Lung (tissue), 12 donors: ENCODE measurements around the gene SETBP1. TPM values are rescaled to one million over a fixed set of nuclear protein-coding genes. Genes with fewer than 3 reads are reported as not detected.

Source experiments
- ATAC-seq: fragments of 200-7000 bp; cut with Tn5 transposase; one replicate; pipeline ENCODE4 v1.9.1; 2020; ENCODE audit warnings: moderate number of reproducible peaks; ENCODE audit not compliant: insufficient read depth, low FRiP score
- DNase-seq, 3 donors: peaks; one replicate each; pipeline ENCODE4 v3.0.0-alpha.2; 2013 to 2017
- H3K27ac ChIP-seq, 2 donors: one replicate each; pipeline ENCODE4 v1.5.1; 2013; ENCODE audit warnings: mild to moderate bottlenecking in 2 of 2, moderate library complexity in 2 of 2, control low read depth in 1 of 2, inconsistent platforms in 1 of 2, low read depth in 1 of 2, low read length in 1 of 2
- H3K27me3 ChIP-seq, 3 donors: one replicate each; pipeline ENCODE4 v1.5.1; 2013; ENCODE audit warnings: low read length in 2 of 3; ENCODE audit not compliant: control insufficient read depth in 3 of 3, insufficient read depth in 3 of 3
- H3K36me3 ChIP-seq, 4 donors: one replicate each; pipeline ENCODE4 v1.5.1; 2013; ENCODE audit warnings: low read length in 4 of 4, mild to moderate bottlenecking in 1 of 4, moderate library complexity in 1 of 4; ENCODE audit not compliant: control insufficient read depth in 4 of 4, insufficient read depth in 4 of 4
- H3K4me1 ChIP-seq, 5 donors: one replicate each; pipeline ENCODE4 v1.5.1; 2013; ENCODE audit warnings: low read length in 5 of 5, mild to moderate bottlenecking in 2 of 5, moderate library complexity in 1 of 5; ENCODE audit not compliant: control insufficient read depth in 5 of 5, insufficient read depth in 5 of 5
- H3K4me3 ChIP-seq: one replicate; pipeline ENCODE4 v1.5.1; 2013; ENCODE audit warnings: mild to moderate bottlenecking, control low read depth, moderate library complexity
- H3K9ac ChIP-seq, 2 donors: one replicate each; pipeline ENCODE4 v1.5.1; 2013; ENCODE audit warnings: low read length in 2 of 2, control low read depth in 1 of 2; ENCODE audit not compliant: insufficient read depth in 1 of 2
- H3K9me3 ChIP-seq, 4 donors: one replicate each; pipeline ENCODE4 v1.5.1; 2013; ENCODE audit warnings: low read length in 3 of 4, mild to moderate bottlenecking in 1 of 4, moderate library complexity in 1 of 4; ENCODE audit not compliant: control insufficient read depth in 4 of 4, insufficient read depth in 3 of 4
- WGBS, 2 donors: extraction: QIAGEN DNeasy Blood & Tissue Kit; methylation state at CpG; one replicate each; pipeline ENCODE4 v1.1.7; 2013; 5-methylcytosine and 5-hydroxymethylcytosine counted together
- polyA plus RNA-seq, 2 donors: library from polyadenylated mRNA; stranded (reverse); fragments of 200-250 nt; gene quantifications; one replicate each; pipeline ENCODE4 v1.2.1, GENCODE V29; 2013
- total RNA-seq, 2 donors: library from RNA; depleted of rRNA in 1 of 2; stranded (reverse); fragments of >200 nt in 1 of 2; gene quantifications; one replicate each; pipeline ENCODE4 v1.2.1, GENCODE V29; 2014 to 2021
- TF ChIP-seq, protein P1 (sequence below): IDR thresholded peaks from 2 replicates; pipeline ENCODE4 v1.5.1; 2012; ENCODE audit warnings: mild to moderate bottlenecking; ENCODE audit errors: control extremely low read depth, extremely low read depth
- donor health status: control.
- donor health status: control.
- donor health status: Bipolar disorder and iron deficiency.
- donor health status: healthy.
- donor health status: DM: yes; HTN: yes; CAD: no.

SETBP1 gene
- total and polyA plus RNA-seq, 4 donors: 1.6 to 43.8 (median 16.6) TPM

DNA sequence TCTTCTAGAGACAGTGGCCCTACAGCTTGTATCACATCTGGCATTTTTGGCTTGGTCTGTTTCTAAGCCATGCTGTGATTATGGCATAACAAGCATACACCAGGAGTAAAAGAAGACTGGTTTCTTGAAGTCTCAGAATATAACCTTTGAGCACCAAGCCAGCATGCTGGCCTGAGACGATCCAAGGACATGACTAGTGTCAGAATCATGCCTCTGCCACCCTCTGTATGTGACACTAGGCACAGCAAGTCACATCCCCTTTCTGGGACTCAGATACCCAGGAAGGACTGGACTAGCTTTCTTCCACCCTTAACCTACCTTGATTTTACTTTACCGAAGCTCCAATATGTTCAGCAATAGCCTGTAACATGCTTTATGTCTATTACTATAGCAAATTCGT is 345.5 kb downstream of the SETBP1 start:
- TF ChIP-seq, protein P1, sequence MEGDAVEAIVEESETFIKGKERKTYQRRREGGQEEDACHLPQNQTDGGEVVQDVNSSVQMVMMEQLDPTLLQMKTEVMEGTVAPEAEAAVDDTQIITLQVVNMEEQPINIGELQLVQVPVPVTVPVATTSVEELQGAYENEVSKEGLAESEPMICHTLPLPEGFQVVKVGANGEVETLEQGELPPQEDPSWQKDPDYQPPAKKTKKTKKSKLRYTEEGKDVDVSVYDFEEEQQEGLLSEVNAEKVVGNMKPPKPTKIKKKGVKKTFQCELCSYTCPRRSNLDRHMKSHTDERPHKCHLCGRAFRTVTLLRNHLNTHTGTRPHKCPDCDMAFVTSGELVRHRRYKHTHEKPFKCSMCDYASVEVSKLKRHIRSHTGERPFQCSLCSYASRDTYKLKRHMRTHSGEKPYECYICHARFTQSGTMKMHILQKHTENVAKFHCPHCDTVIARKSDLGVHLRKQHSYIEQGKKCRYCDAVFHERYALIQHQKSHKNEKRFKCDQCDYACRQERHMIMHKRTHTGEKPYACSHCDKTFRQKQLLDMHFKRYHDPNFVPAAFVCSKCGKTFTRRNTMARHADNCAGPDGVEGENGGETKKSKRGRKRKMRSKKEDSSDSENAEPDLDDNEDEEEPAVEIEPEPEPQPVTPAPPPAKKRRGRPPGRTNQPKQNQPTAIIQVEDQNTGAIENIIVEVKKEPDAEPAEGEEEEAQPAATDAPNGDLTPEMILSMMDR: no peak
- H3K4me3 ChIP-seq: no peak overlapping the region
- peaks cover 0 to 6% (median 0%) of the 10 kb centered on the region in 5 donors for H3K4me1 ChIP-seq
- H3K27ac ChIP-seq: no peak overlapping the region
- ATAC-seq (no peak), DNase-seq (no peak)
- H3K9ac ChIP-seq: no peak overlapping the region
- peaks cover 0 to 1% (median 0%) of the 10 kb centered on the region in 4 donors for H3K36me3 ChIP-seq
- H3K9me3 ChIP-seq: no peaks in the 10 kb centered on the region
- WGBS, 2 donors: 81 to 92% methylated on average over 3 of the region's 3 CpGs
- no peaks in the 10 kb centered on the region for H3K27me3 ChIP-seq

DNA sequence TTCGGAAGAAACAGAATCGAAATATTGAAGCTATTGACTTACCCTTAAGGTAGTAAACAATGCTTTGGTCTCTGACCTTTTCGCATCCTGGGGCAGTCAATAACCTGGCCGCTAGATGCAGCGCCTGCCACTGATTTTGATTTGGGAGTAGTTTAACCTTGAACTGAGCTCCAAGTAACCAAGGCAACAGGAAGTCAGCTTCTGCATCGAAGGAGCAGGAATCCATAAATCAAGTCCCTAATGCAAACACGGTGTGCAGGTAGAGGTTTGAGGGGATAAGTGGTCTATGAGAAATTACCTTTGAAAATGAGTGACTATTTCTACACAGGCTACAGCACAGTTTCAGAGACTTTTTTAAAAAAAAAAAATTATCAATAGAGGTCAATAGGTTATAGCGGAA is 353.5 kb downstream of the SETBP1 start:
- Histone ChIP-seq H3K36me3 (peaks cover 0 to 7% (median under 1%) of the 10 kb centered on the region in 4 donors), H3K4me3 (no peak overlapping the region), H3K4me1 (no peaks in the 10 kb centered on the region), H3K27ac (no peak overlapping the region), H3K9ac (no peak overlapping the region), H3K27me3 (no peaks in the 10 kb centered on the region), H3K9me3 (peaks cover 0 to 1% (median 0%) of the 10 kb centered on the region in 4 donors)
- ATAC-seq: no peak
- DNase-seq: no peak
- WGBS, 2 donors: 83 to 84% methylated on average over 8 of the region's 8 CpGs
- TF ChIP-seq, protein P1: no peak

DNA sequence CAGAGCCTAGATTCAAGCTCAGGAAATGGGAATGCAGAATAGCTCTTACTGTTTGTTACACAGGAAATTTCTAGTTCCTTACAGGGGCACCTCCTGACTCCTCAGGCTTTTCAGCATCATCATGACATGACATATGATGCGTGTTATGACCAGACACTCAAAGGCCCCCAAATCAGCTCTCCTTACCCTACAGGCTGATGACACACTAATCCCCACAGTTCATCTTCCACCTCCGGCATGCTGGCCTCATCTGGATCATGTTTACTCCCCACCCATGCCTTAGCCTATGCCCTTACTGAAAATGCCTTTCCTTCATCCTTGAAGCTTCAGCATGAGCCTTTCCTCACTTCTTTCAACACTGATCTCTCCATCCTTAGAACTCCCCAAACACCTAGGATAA is 356.9 kb downstream of the SETBP1 start:
- ATAC-seq: no peak
- H3K4me3 ChIP-seq: no peak overlapping the region
- peaks cover 0 to 13% (median 5%) of the 10 kb centered on the region in 4 donors for H3K36me3 ChIP-seq
- no peak overlapping the region for H3K27ac ChIP-seq
- no peaks in the 10 kb centered on the region for H3K27me3 ChIP-seq
- no peak for DNase-seq
- TF ChIP-seq, protein P1: no peak
- H3K9me3 ChIP-seq: peaks cover 0 to 1% (median 0%) of the 10 kb centered on the region in 4 donors
- WGBS, 2 donors: 98% methylated on average over 2 of the region's 2 CpGs
- H3K9ac ChIP-seq: no peak overlapping the region
- H3K4me1 ChIP-seq: no peaks in the 10 kb centered on the region

DNA sequence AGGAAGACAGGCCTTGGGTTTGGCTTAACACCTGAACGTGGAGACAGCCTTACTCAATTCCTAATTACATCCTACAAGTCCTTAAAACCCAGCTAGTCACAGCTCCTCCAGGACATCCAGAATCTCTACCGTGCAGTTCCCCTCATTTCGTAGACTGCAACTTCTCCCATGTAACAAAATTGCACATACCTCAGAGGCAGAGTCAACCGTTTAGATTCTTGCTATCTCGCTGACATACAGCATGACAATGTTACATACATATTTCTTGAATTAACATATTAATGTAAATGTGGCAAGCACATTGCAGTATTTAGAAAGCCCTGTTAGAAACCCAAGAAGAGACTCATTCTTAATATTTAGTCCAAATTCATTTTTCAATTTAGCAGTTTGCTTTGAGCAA is 358.7 kb downstream of the SETBP1 start:
- peaks cover 0 to 7% (median 0%) of the 10 kb centered on the region in 5 donors for H3K4me1 ChIP-seq
- peaks cover 0 to 1% (median 0%) of the 10 kb centered on the region in 4 donors for H3K9me3 ChIP-seq
- no peaks in the 10 kb centered on the region for H3K27me3 ChIP-seq
- H3K4me3 ChIP-seq: no peak overlapping the region
- peaks cover 0 to 10% (median 5%) of the 10 kb centered on the region in 4 donors for H3K36me3 ChIP-seq
- ATAC-seq (no peak), DNase-seq (no peak)
- TF ChIP-seq, protein P1: no peak
- 76 to 77% methylated on average over 5 of the region's 5 CpGs for WGBS, 2 donors
- H3K27ac ChIP-seq: no peak overlapping the region
- no peak overlapping the region for H3K9ac ChIP-seq
